ENCODE measurements around the gene SMIM20. TPM values are rescaled to one million over a fixed set of nuclear protein-coding genes. Genes with fewer than 3 reads are reported as not detected.
A peak's percentile ranks its signal among the peaks of the same experiment; 100 is the strongest.

The SMIM20 gene
- total and polyA plus RNA-seq, 9 of the 15 experiments (the other 6 are each of a cell fraction or from before 2014, with no cell fraction given) = 25.1 to 51.0 (median 38.9) TPM

DNA sequence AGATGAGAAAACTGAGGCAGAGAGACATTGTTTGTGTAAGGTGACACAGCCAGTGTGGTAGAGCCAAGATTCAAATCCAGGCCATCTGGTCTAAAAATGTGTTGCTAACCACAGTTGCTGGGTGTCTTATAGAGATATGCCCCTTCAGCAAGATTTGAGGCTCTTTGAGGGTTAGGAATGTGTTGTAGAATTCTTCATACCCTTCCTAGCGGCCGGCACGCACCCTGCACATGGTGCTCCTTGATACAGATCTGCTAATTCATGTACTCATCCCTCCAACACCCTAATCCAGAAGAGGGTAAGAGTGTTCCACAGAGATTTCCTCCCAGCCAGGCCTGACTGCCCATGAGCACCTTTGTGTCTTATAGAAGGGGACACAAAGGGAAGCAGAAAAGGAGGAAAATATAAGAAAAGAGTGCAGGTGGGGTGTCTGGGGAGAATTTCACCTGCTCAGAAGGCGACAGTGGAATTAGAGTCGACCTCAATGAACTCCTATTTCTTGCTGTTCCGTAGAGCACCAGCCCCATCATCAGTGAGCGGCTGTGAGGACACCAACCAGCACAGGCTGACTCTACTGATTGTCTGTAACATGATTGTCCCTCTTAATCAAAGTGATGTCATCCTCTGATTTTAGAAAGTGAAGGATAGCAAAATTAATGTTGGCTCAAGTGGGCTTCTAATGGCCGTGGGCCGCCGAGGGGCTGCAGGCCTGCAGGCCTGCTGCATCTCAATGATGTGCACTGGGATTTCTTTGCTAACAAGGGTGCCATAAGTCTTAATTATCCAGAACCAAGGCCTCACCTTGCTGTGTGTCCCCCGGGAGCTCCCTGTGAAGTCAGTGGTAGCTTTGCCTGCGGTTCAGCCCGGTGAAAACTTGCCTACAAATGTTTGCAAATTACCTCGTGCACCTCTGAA lies 24.2 kb upstream of the SMIM20 start:
- Histone ChIP-seq H3K9me3 (replicated peaks; ENCODE audit: control insufficient read depth, insufficient read depth, low read depth, low read length) (no peaks in the 10 kb centered on the region), H3K36me3 (ENCODE audit: control insufficient read depth, insufficient read depth, low read length) (no peaks in the 10 kb centered on the region), H4K20me1 (replicated peaks; ENCODE audit: control insufficient read depth, insufficient read depth, low read length) (no peaks in the 10 kb centered on the region), H3K9me1 (ENCODE audit: control insufficient read depth, insufficient read depth, low read length) (no peaks in the 10 kb centered on the region), H3K9ac (ENCODE audit: insufficient read depth in 1 of 2, low read depth in 2 of 2, low read length in 2 of 2) (no peak overlapping the region), H3K4me3 (no peak overlapping the region), H3K4me2 (ENCODE audit: insufficient read depth, low read length) (no peak overlapping the region), H3K27ac (ENCODE audit: extremely low read depth, low read depth, low read length) (no peak overlapping the region), H3K4me1 (replicated peaks in 1 of 2; ENCODE audit: control insufficient read depth in 2 of 2, insufficient read depth in 2 of 2, low read length in 2 of 2) (no peaks in the 10 kb centered on the region), H3K27me3 (ENCODE audit: control insufficient read depth in 2 of 2, insufficient read depth in 2 of 2, low read length in 2 of 2) (peaks cover 35 to 38% of the 10 kb centered on the region in 2 experiments), H3K79me2 (ENCODE audit: control insufficient read depth, insufficient read depth, low read length) (no peaks in the 10 kb centered on the region), H2AFZ (ENCODE audit: low read depth, low read length) (no peak overlapping the region)
- FAIRE-seq = no peak
- peak; percentile 72 for ATAC-seq
- in situ Hi-C loops (cut with MboI) (no loop called here), intact Hi-C loops (cut with micrococcal nuclease) (no loop called here)
- CTCF ChIA-PET (ENCODE audit: low intra/inter-chr PET ratio) = no interaction called here
- POLR2A ChIA-PET = no interaction called here
- no TSS peak for BruUV-seq (replicated peaks)
- WGBS (ENCODE audit: insufficient coverage, low coverage, missing lambda C conversion rate) = 5% methylated on average over 14 of the region's 14 CpGs
- DNase-seq (ENCODE audit: extremely low read depth in 1 of 4, low spot score in 3 of 4) = peak in 2 of 4 experiments; percentile 15 to 16
- TF ChIP-seq, protein P1, sequence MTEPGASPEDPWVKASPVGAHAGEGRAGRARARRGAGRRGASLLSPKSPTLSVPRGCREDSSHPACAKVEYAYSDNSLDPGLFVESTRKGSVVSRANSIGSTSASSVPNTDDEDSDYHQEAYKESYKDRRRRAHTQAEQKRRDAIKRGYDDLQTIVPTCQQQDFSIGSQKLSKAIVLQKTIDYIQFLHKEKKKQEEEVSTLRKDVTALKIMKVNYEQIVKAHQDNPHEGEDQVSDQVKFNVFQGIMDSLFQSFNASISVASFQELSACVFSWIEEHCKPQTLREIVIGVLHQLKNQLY (CRISPR knock-in tag; conservative IDR thresholded peaks at IDR 0.05) = no peak
- TF ChIP-seq RBM25 (IDR thresholded peaks at IDR 0.05; ENCODE audit: low read depth, low read length, severe bottlenecking) (peak; percentile 49), BHLHE40 (IDR thresholded peaks at IDR 0.05; ENCODE audit: low read length) (0 out of 2 replicates have a peak, but pooled peaks have one; percentile 43), MAFG (tag; conservative IDR thresholded peaks at IDR 0.05) (peak; percentile 34; the same call in 1 of the 2 replicates), NFE2 (IDR thresholded peaks at IDR 0.05; ENCODE audit: low read depth) (peak; percentile 11; the same call in 1 of the 2 replicates), TCF3 (CRISPR knock-in tag; IDR thresholded peaks at IDR 0.05) (peak; percentile 27; the same call in 1 of the 2 replicates), FOSL1 (tag; conservative IDR thresholded peaks at IDR 0.05) (no peak), HINFP (tag; conservative IDR thresholded peaks at IDR 0.05; ENCODE audit: low read depth) (no peak), BCOR (IDR thresholded peaks at IDR 0.05) (peak; percentile 49; the same call in 1 of the 2 replicates), ELF1 (tag; IDR thresholded peaks at IDR 0.05) (no peak), ZNF121 (CRISPR knock-in tag; conservative IDR thresholded peaks at IDR 0.05) (no peak), TRIM24 (IDR thresholded peaks at IDR 0.05) (no peak), RCOR1 (IDR thresholded peaks at IDR 0.05; ENCODE audit: borderline replicate concordance in 1 of 2, low read depth in 2 of 2, low read length in 2 of 2) (peak in 1 of 2 experiments; percentile 57; a peak in 3 of 4 replicates), TEAD4 (IDR thresholded peaks at IDR 0.05; ENCODE audit: low read length) (peak; percentile 45), TEAD4 (CRISPR knock-in tag; IDR thresholded peaks at IDR 0.05; ENCODE audit: borderline replicate concordance) (no peak), ARHGAP35 (IDR thresholded peaks at IDR 0.05; ENCODE audit: partially characterized antibody) (no peak), HIVEP1 (CRISPR knock-in tag; IDR thresholded peaks at IDR 0.05) (no peak)
- TF ChIP-seq, protein P2, sequence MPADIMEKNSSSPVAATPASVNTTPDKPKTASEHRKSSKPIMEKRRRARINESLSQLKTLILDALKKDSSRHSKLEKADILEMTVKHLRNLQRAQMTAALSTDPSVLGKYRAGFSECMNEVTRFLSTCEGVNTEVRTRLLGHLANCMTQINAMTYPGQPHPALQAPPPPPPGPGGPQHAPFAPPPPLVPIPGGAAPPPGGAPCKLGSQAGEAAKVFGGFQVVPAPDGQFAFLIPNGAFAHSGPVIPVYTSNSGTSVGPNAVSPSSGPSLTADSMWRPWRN (IDR thresholded peaks at IDR 0.05; ENCODE audit: low read depth) = peak; percentile 78
- TF ChIP-seq, protein P3, sequence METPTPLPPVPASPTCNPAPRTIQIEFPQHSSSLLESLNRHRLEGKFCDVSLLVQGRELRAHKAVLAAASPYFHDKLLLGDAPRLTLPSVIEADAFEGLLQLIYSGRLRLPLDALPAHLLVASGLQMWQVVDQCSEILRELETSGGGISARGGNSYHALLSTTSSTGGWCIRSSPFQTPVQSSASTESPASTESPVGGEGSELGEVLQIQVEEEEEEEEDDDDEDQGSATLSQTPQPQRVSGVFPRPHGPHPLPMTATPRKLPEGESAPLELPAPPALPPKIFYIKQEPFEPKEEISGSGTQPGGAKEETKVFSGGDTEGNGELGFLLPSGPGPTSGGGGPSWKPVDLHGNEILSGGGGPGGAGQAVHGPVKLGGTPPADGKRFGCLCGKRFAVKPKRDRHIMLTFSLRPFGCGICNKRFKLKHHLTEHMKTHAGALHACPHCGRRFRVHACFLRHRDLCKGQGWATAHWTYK (CRISPR knock-in tag; IDR thresholded peaks at IDR 0.05) = no peak
